H1 (cell line): ENCODE data around the gene FAM181B. TPM values are rescaled to one million over a fixed set of nuclear protein-coding genes. Genes with fewer than 3 reads are reported as not detected.
A peak's percentile ranks its signal among the peaks of the same experiment; 100 is the strongest.

Experiments used
- CTCF ChIA-PET: fragments of 300-600 bp; sonication (Branson Sonifier 250); formaldehyde crosslinking; loops from one replicate; lab custom pipeline; 2021; ENCODE audit not compliant: partially characterized antibody; lab: Charles Lee
- POLR2A ChIA-PET: fragments of 300-600 bp; sonication (Branson Sonifier 250); formaldehyde crosslinking; loops from one replicate; lab custom pipeline; 2021; ENCODE audit warnings: inconsistent platforms; ENCODE audit not compliant: partially characterized antibody; lab: Charles Lee
- DNase-seq, 2 experiments: peaks; one replicate each; pipeline versions ENCODE4 v3.0.0 to v3.0.0-alpha.2; 2010 to 2022; ENCODE audit warnings: low spot score in 2 of 2, low read depth in 1 of 2, mixed read lengths in 1 of 2
- FAIRE-seq: peaks from 2 replicates; lab custom pipeline; 2011; peaks lifted over from hg19 to GRCh38; lab: Jason Lieb, UNC
- H2AFZ ChIP-seq: 2 replicates; pipeline ENCODE4 v1.8.1; 2012; ENCODE audit warnings: low read length, inconsistent platforms
- H2AK5ac ChIP-seq: 2 replicates; pipeline ENCODE4 v1.6.1; 2013; ENCODE audit warnings: low read depth, low read length
- H2BK120ac ChIP-seq: replicated peaks from 2 replicates; pipeline ENCODE3; 2013; ENCODE audit warnings: low read depth, low read length, inconsistent platforms
- H2BK12ac ChIP-seq: 2 replicates; pipeline ENCODE4 v1.6.1; 2013; ENCODE audit warnings: low read depth, low read length
- H2BK15ac ChIP-seq: 2 replicates; pipeline ENCODE4 v1.6.1; 2013; ENCODE audit warnings: low read length
- H2BK20ac ChIP-seq: 2 replicates; pipeline ENCODE4 v1.6.1; 2013; ENCODE audit warnings: low read length
- H2BK5ac ChIP-seq: 2 replicates; pipeline ENCODE4 v1.6.1; 2013; ENCODE audit warnings: low read depth, low read length
- H3K14ac ChIP-seq: 2 replicates; pipeline ENCODE4 v1.6.1; 2013; ENCODE audit warnings: inconsistent platforms; ENCODE audit not compliant: insufficient read length
- H3K18ac ChIP-seq: 2 replicates; pipeline ENCODE4 v1.6.1; 2013; ENCODE audit warnings: low read length; ENCODE audit errors: extremely low read depth
- H3K23ac ChIP-seq: 2 replicates; pipeline ENCODE4 v1.6.1; 2013; ENCODE audit warnings: inconsistent platforms; ENCODE audit not compliant: insufficient read length
- H3K23me2 ChIP-seq: 2 replicates; pipeline ENCODE4 v1.6.1; 2013; ENCODE audit warnings: low read depth, low read length
- H3K27ac ChIP-seq: 2 replicates; pipeline ENCODE4 v1.6.1; 2011; ENCODE audit warnings: low read depth, low read length, inconsistent platforms
- H3K27me3 ChIP-seq, 4 experiments: replicated peaks in 1 of 4; 1 replicate in 1 of 4; 2 replicates in 3 of 4; pipeline versions ENCODE4 v1.6.1 to v1.8.1; 2011 to 2013; ENCODE audit warnings: low read length in 3 of 4, mild to moderate bottlenecking in 3 of 4, inconsistent platforms in 2 of 4, mixed read lengths in 2 of 4, moderate library complexity in 1 of 4; ENCODE audit not compliant: control insufficient read depth in 3 of 4, insufficient read depth in 3 of 4; ENCODE audit errors: extremely low read depth in 1 of 4
- H3K36me3 ChIP-seq, 4 experiments: 2 replicates each; pipeline versions ENCODE4 v1.6.1 to v1.8.1; 2011 to 2013; ENCODE audit warnings: mild to moderate bottlenecking in 4 of 4, low read length in 3 of 4, moderate library complexity in 2 of 4, control low read depth in 1 of 4, inconsistent platforms in 1 of 4; ENCODE audit not compliant: insufficient read depth in 4 of 4, control insufficient read depth in 2 of 4
- H3K4ac ChIP-seq: replicated peaks from 2 replicates; pipeline ENCODE3; 2013; ENCODE audit warnings: low read length, low read depth, mixed read lengths, inconsistent platforms; ENCODE audit not compliant: insufficient read length
- H3K4me1 ChIP-seq, 4 experiments: replicated peaks in 1 of 4; 1 replicate in 1 of 4; 2 replicates in 3 of 4; pipeline versions ENCODE4 v1.6.1 to v1.8.1; 2011 to 2013; ENCODE audit warnings: low read length in 3 of 4, inconsistent platforms in 2 of 4, mixed read lengths in 1 of 4; ENCODE audit not compliant: insufficient read depth in 4 of 4, control insufficient read depth in 3 of 4
- H3K4me2 ChIP-seq, 2 experiments: 2 replicates each; pipeline versions ENCODE4 v1.6.1 to v1.8.1; 2011 to 2013; ENCODE audit warnings: low read depth in 2 of 2, low read length in 2 of 2, control low read depth in 1 of 2, inconsistent platforms in 1 of 2, mild to moderate bottlenecking in 1 of 2; ENCODE audit not compliant: insufficient read depth in 1 of 2
- H3K4me3 ChIP-seq, 4 experiments: fragments of 200-600, 300-600 bp in 1 of 4; sonication (generic), shearing (Covaris generic), sonication (Bioruptor Twin) in 1 of 4; 2 replicates each; pipeline versions ENCODE4 v1.5.1 to v1.8.1; 2011 to 2016; ENCODE audit warnings: low read length in 4 of 4, low read depth in 3 of 4, control low read depth in 2 of 4, inconsistent platforms in 2 of 4, mild to moderate bottlenecking in 2 of 4, mixed read lengths in 1 of 4, moderate library complexity in 1 of 4; ENCODE audit not compliant: insufficient read depth in 2 of 4; ENCODE audit errors: extremely low read depth in 1 of 4
- H3K56ac ChIP-seq: replicated peaks from 2 replicates; pipeline ENCODE3; 2013; ENCODE audit warnings: low read depth, mild to moderate bottlenecking, mixed read lengths, low read length, inconsistent platforms; ENCODE audit not compliant: insufficient read length
- H3K79me1 ChIP-seq: 2 replicates; pipeline ENCODE4 v1.6.1; 2013; ENCODE audit warnings: low read depth, low read length, control low read depth
- H3K79me2 ChIP-seq, 2 experiments: 2 replicates each; pipeline versions ENCODE4 v1.6.1 to v1.8.1; 2012 to 2013; ENCODE audit warnings: low read length in 2 of 2, mild to moderate bottlenecking in 2 of 2, inconsistent platforms in 1 of 2; ENCODE audit not compliant: insufficient read depth in 2 of 2, control insufficient read depth in 1 of 2
- H3K9ac ChIP-seq, 4 experiments: replicated peaks in 1 of 4; 1 replicate in 1 of 4; 2 replicates in 3 of 4; pipeline versions ENCODE4 v1.6.1 to v1.8.1; 2011 to 2013; ENCODE audit warnings: low read depth in 3 of 4, low read length in 3 of 4, control low read depth in 2 of 4, mild to moderate bottlenecking in 2 of 4, moderate library complexity in 2 of 4, inconsistent platforms in 1 of 4; ENCODE audit errors: extremely low read depth in 1 of 4
- H3K9me3 ChIP-seq, 2 experiments: 2 replicates each; pipeline versions ENCODE4 v1.6.1 to v1.8.1; 2012 to 2013; ENCODE audit warnings: mild to moderate bottlenecking in 2 of 2, moderate library complexity in 2 of 2, control low read depth in 1 of 2, inconsistent platforms in 1 of 2, low read depth in 1 of 2, low read length in 1 of 2, mixed read lengths in 1 of 2; ENCODE audit not compliant: insufficient read depth in 2 of 2
- H4K20me1 ChIP-seq, 2 experiments: replicated peaks in 1 of 2; 2 replicates each; pipeline versions ENCODE3 to v1.8.1; 2011 to 2013; ENCODE audit warnings: inconsistent platforms in 2 of 2, low read length in 2 of 2, mild to moderate bottlenecking in 1 of 2; ENCODE audit not compliant: insufficient read depth in 2 of 2, control insufficient read depth in 1 of 2
- H4K5ac ChIP-seq: 2 replicates; pipeline ENCODE4 v1.6.1; 2013; ENCODE audit warnings: low read length, low read depth, mixed read lengths, inconsistent platforms; ENCODE audit not compliant: insufficient read length
- H4K8ac ChIP-seq: 2 replicates; pipeline ENCODE4 v1.8.0; 2013; ENCODE audit warnings: mild to moderate bottlenecking, moderate library complexity, low read length, inconsistent platforms; ENCODE audit not compliant: insufficient read depth; ENCODE audit errors: extremely low read depth
- H4K91ac ChIP-seq: replicated peaks from 2 replicates; pipeline ENCODE3; 2013; ENCODE audit warnings: low read length, mixed read lengths, inconsistent platforms; ENCODE audit not compliant: insufficient read length
- BACH1 ChIP-seq: IDR thresholded peaks from 2 replicates; pipeline ENCODE4 v1.6.1; 2012; ENCODE audit warnings: low read length, improper control_type of control experiment
- CTCF ChIP-seq, 3 experiments: IDR thresholded peaks; 1 replicate in 2 of 3; 2 replicates in 1 of 3; pipeline versions ENCODE4 v1.5.1 to v1.6.1; 2011; ENCODE audit warnings: low read length in 3 of 3, mild to moderate bottlenecking in 3 of 3, inconsistent platforms in 2 of 3, low read depth in 1 of 3, moderate library complexity in 1 of 3; ENCODE audit not compliant: insufficient read depth in 1 of 3; ENCODE audit errors: control extremely low read depth in 1 of 3
- EP300 ChIP-seq, 2 experiments: IDR thresholded peaks; 1 replicate in 1 of 2; 2 replicates in 1 of 2; pipeline ENCODE4 v1.6.1; 2011 to 2012; ENCODE audit warnings: low read depth in 2 of 2, low read length in 2 of 2, mild to moderate bottlenecking in 2 of 2, borderline replicate concordance in 1 of 2, inconsistent platforms in 1 of 2, moderate library complexity in 1 of 2
- HDAC6 ChIP-seq: IDR thresholded peaks from one replicate; pipeline ENCODE4 v1.7.1; 2012; ENCODE audit warnings: low read depth, mild to moderate bottlenecking, inconsistent platforms, low read length, moderate library complexity
- JUND ChIP-seq: IDR thresholded peaks from 2 replicates; pipeline ENCODE4 v1.6.1; 2011; ENCODE audit warnings: mild to moderate bottlenecking, improper control_type of control experiment, low read length
- PHF8 ChIP-seq: fragments of 200-600 bp; sonication (generic); conservative IDR thresholded peaks from 2 replicates; pipeline ENCODE4 v1.7.1; 2012; ENCODE audit warnings: low read depth, mild to moderate bottlenecking, inconsistent platforms, low read length, moderate library complexity
- RAD21 ChIP-seq, 2 experiments: IDR thresholded peaks in 1 of 2; conservative IDR thresholded peaks in 1 of 2; 2 replicates each; pipeline ENCODE4 v1.6.1; 2011; ENCODE audit warnings: low read depth in 2 of 2, low read length in 2 of 2, improper control_type of control experiment in 1 of 2, inconsistent platforms in 1 of 2, mild to moderate bottlenecking in 1 of 2, moderate library complexity in 1 of 2
- RXRA ChIP-seq: IDR thresholded peaks from 2 replicates; pipeline ENCODE4 v1.6.1; 2011; ENCODE audit warnings: low read depth, mild to moderate bottlenecking, low read length, moderate library complexity; ENCODE audit not compliant: insufficient read depth
- SIX5 ChIP-seq: IDR thresholded peaks from 2 replicates; pipeline ENCODE4 v1.6.1; 2011; ENCODE audit warnings: mild to moderate bottlenecking, low read depth, low read length
- WGBS, 2 experiments: shearing (Covaris generic) in 1 of 2; methylation state at CpG; one replicate each; pipeline versions ENCODE4 v1.1.6 to v1.1.7; 2013 to 2015; ENCODE audit warnings: low lambda C conversion rate in 2 of 2, mixed read lengths in 2 of 2, inconsistent platforms in 1 of 2, low coverage in 1 of 2, missing lambda C conversion rate in 1 of 2; ENCODE audit not compliant: insufficient replicate concordance in 2 of 2, insufficient coverage in 1 of 2, insufficient read length in 1 of 2; ENCODE audit errors: extremely low coverage in 1 of 2, missing lambda C conversion rate in 1 of 2; 5-methylcytosine and 5-hydroxymethylcytosine counted together
- polyA plus RNA-seq, 7 experiments: library from polyadenylated mRNA; depleted of rRNA in 3 of 7; stranded (reverse) in 5 of 7; unstranded in 2 of 7; fragments of >200 nt in 5 of 7; fragments of 200-250 nt in 2 of 7; gene quantifications; 1 replicate in 5 of 7; 2 replicates in 1 of 7; 4 replicates in 1 of 7; pipeline versions ENCODE4 v1.2.1 to v1.2.3, GENCODE V29; 2011 to 2013; ENCODE audit warnings: missing spikeins in 2 of 7, mixed read lengths in 2 of 7
- total RNA-seq: library from RNA; stranded (reverse); fragmentation: NEBNext Ultra II Directional; extraction: Animal tissue kit (Norgen Biotek cat#: 25700); gene quantifications from 2 replicates; pipeline ENCODE4 v1.2.1, GENCODE V29; 2021

The FAM181B gene
- total and polyA plus RNA-seq, 2 of the 8 experiments (the other 6 are each of a cell fraction or from before 2014, with no cell fraction given): 0.21 to 0.37 TPM

DNA sequence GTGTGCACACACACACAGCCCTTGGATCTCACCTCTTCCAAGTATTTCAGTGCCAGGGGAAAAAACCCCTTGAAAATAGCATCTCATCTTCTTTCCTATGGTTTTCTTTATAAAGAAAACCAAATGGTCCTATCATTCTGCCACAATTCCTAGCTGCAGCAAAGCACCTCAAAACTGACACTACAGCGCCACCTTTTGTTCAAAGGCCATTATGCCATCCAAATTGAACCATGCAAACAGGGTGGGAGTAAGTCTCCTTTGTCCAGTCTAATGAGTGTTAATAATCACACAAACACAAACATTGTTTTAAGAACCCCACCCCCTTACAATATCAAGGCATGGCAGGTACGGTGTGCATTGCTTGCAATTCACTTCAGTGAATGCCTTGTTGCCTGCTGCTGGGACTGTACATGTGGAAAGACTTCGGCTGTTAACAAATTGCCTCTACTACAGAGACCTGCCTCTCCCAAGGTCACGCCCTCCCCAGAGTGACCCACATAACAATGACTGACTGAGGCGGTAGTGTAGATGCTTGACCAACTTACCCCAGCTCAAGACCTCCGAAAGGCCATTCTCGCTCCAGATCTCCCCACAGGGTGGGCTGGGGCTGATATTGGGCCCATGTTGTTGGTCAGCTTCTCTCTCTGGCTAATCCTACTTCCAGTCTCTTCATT, 31.7 kb downstream of the FAM181B start:
- no peak overlapping the region for H2BK120ac ChIP-seq
- H4K20me1 ChIP-seq: no peaks in the 10 kb centered on the region
- H4K8ac ChIP-seq: no peak overlapping the region
- peak in 1 of 2 experiments; percentile 81 for DNase-seq
- no peaks in the 10 kb centered on the region for H3K79me1 ChIP-seq
- no peak overlapping the region for H2BK20ac ChIP-seq
- TF ChIP-seq JUND: no peak
- no peak for TF ChIP-seq HDAC6
- TF ChIP-seq SIX5: no peak
- no peak for TF ChIP-seq PHF8
- no peak for TF ChIP-seq RXRA
- no peak for TF ChIP-seq BACH1
- TF ChIP-seq RAD21 (IDR thresholded peaks at IDR 0.05 in 1 of 2, conservative IDR thresholded peaks at IDR 0.05 in 1 of 2; ENCODE audit: low read depth in 2 of 2, low read length in 2 of 2): peak; percentile 79 to 81
- TF ChIP-seq CTCF (IDR thresholded peaks at IDR 0.05; ENCODE audit: control extremely low read depth in 1 of 3, insufficient read depth in 1 of 3, low read depth in 1 of 3, low read length in 3 of 3): peak in 2 of 3 experiments; percentile 74 to 89; a peak in 3 of 4 replicates
- no peak for TF ChIP-seq EP300 (IDR thresholded peaks at IDR 0.05; ENCODE audit: borderline replicate concordance in 1 of 2, low read depth in 2 of 2, low read length in 2 of 2)
- H3K4me2 ChIP-seq: no peak overlapping the region
- no peak overlapping the region for H2BK5ac ChIP-seq
- no peak overlapping the region for H3K27ac ChIP-seq
- no peak overlapping the region for H4K91ac ChIP-seq
- no peak overlapping the region for H3K56ac ChIP-seq
- no peak overlapping the region for H3K4ac ChIP-seq
- no peak overlapping the region for H2AK5ac ChIP-seq
- no peak overlapping the region for H3K4me3 ChIP-seq
- H3K18ac ChIP-seq: no peak overlapping the region
- no peaks in the 10 kb centered on the region for H3K79me2 ChIP-seq
- WGBS, 2 experiments: 51% methylated on average over 7 of the region's 7 CpGs; no CpG with 5 or more reads in 1 of the 2 experiments
- no peaks in the 10 kb centered on the region for H3K36me3 ChIP-seq
- peak overlapping the region; percentile 33; the same call in 1 of the 2 replicates for H2BK15ac ChIP-seq
- no peak overlapping the region for H2BK12ac ChIP-seq
- no peaks in the 10 kb centered on the region for H3K27me3 ChIP-seq
- peak overlapping the region; percentile 87; the same call in 1 of the 2 replicates for H2AFZ ChIP-seq
- peak; percentile 99 for FAIRE-seq
- no peak overlapping the region for H4K5ac ChIP-seq
- H3K23ac ChIP-seq: no peak overlapping the region
- H3K23me2 ChIP-seq: no peaks in the 10 kb centered on the region
- H3K14ac ChIP-seq: no peak overlapping the region
- POLR2A ChIA-PET: no interaction called here
- H3K9me3 ChIP-seq: no peaks in the 10 kb centered on the region
- H3K4me1 ChIP-seq: peaks cover 0 to 5% (median 0%) of the 10 kb centered on the region in 4 experiments; a peak in 1 of 7 replicates
- no peak overlapping the region for H3K9ac ChIP-seq
- CTCF ChIA-PET: interaction anchor here (0.6 to 5.5 kb wide), 45 partner anchors 9 to 1303 kb away, joined by 3 to 53 read pairs (median 4); no protein-coding TSS in a partner anchor
